Kasumi-1 (cell line): ENCODE measurements around the gene CYTH2.
A peak's percentile ranks its signal among the peaks of the same experiment; 100 is the strongest.
"Not testable (repeated sequence)": the region's sequence is repeated elsewhere in the genome, so short reads cannot be mapped to it uniquely, and the experiment has no call there.

Experiments used
- DNase-seq, 2 experiments: peaks; one replicate each; lab custom pipeline; 2025; lab: John Stamatoyannopoulos, UW

CYTH2 gene

GRCh38 chr19:48512504-48513288 is 43.5 kb downstream of the CYTH2 start:
- no peak for DNase-seq

- DNase-seq: peak; percentile 87 to 93
Observed at GRCh38 chr19:48513289-48514122, 44.3 kb downstream of the CYTH2 start.

GRCh38 chr19:48514123-48514458 is 44.9 kb downstream of the CYTH2 start:
- no peak for DNase-seq

- no peak for DNase-seq
Observed at GRCh38 chr19:48516536-48516935, 47.4 kb downstream of the CYTH2 start.

GRCh38 chr19:48518207-48518606 is 49.0 kb downstream of the CYTH2 start:
- no peak for DNase-seq

GRCh38 chr19:48519426-48519825 is 50.3 kb downstream of the CYTH2 start:
- not testable (repeated sequence) for DNase-seq

- DNase-seq: no peak
Observed at GRCh38 chr19:48520134-48520533, 51.0 kb downstream of the CYTH2 start.

GRCh38 chr19:48524221-48524620 is 55.1 kb downstream of the CYTH2 start:
- DNase-seq: no peak

- DNase-seq: no peak
Observed at GRCh38 chr19:48524732-48525131, 55.6 kb downstream of the CYTH2 start.

- no peak for DNase-seq
Observed at GRCh38 chr19:48529156-48529555, 60.0 kb downstream of the CYTH2 start.

GRCh38 chr19:48530066-48530720 is 61.0 kb downstream of the CYTH2 start:
- DNase-seq: no peak

- DNase-seq: no peak
Observed at GRCh38 chr19:48530770-48531169, 61.6 kb downstream of the CYTH2 start.
